Thyroid gland (tissue), 4 donors: ENCODE results near the gene FKBP15. TPM values are rescaled to one million over a fixed set of nuclear protein-coding genes. Genes with fewer than 3 reads are reported as not detected.
"Not testable (repeated sequence)": the region's sequence is repeated elsewhere in the genome, so short reads cannot be mapped to it uniquely, and the experiment has no call there.

ENCODE experiments used
- DNase-seq, 2 donors: peaks; one replicate each; pipeline ENCODE4 v3.0.0-alpha.2; 2019
- H3K27ac ChIP-seq, 3 donors: fragments of 200-600 bp; sonication (generic); 1 replicate in 2 of 3; 2 replicates in 1 of 3; pipeline ENCODE4 v1.5.1; 2016 to 2019; ENCODE audit warnings: mild to moderate bottlenecking in 1 of 3, moderate library complexity in 1 of 3
- H3K27me3 ChIP-seq: fragments of 200-600 bp; sonication (generic); one replicate; pipeline ENCODE4 v1.5.1; 2019
- H3K36me3 ChIP-seq, 2 donors: fragments of 200-600 bp; sonication (generic); one replicate each; pipeline ENCODE4 v1.5.1; 2016 to 2019
- H3K4me1 ChIP-seq, 2 donors: fragments of 200-600 bp; sonication (generic); one replicate each; pipeline ENCODE4 v1.5.1; 2017 to 2019
- H3K4me3 ChIP-seq, 3 donors: fragments of 200-600 bp; sonication (generic); replicated peaks in 1 of 3; 1 replicate in 2 of 3; 2 replicates in 1 of 3; pipeline ENCODE4 v1.5.1; 2016; ENCODE audit warnings: mild to moderate bottlenecking in 1 of 3
- H3K9me3 ChIP-seq: fragments of 200-600 bp; sonication (generic); one replicate; pipeline ENCODE4 v1.5.1; 2017
- CTCF ChIP-seq, 6 experiments: fragments of 200-600 bp in 3 of 6; fragments of 450-650 bp in 3 of 6; sonication (generic) in 3 of 6; IDR thresholded peaks; one replicate each; pipeline ENCODE4 v1.5.1; 2016 to 2019; ENCODE audit warnings: antibody characterized with exemption in 6 of 6, mild to moderate bottlenecking in 2 of 6, inconsistent platforms in 1 of 6, moderate library complexity in 1 of 6
- POLR2A ChIP-seq, 2 donors: fragments of 450-650 bp; IDR thresholded peaks; one replicate each; pipeline ENCODE4 v1.6.1; 2017; ENCODE audit warnings: antibody characterized with exemption in 2 of 2, mild to moderate bottlenecking in 2 of 2, moderate library complexity in 1 of 2
- WGBS, 2 donors: methylation state at CpG; one replicate each; pipeline ENCODE4 v1.1.5; 2017; 5-methylcytosine and 5-hydroxymethylcytosine counted together
- intact Hi-C: fragments of 100-400 bp; cut with DNase I; formaldehyde crosslinking; loops from one replicate; pipeline ENCODE4 v1.15.1; 2023
- total RNA-seq, 4 donors: library from RNA; depleted of rRNA; stranded (reverse); fragments of >200 nt; gene quantifications; one replicate each; pipeline ENCODE4 v1.2.3, GENCODE V29; 2016

The FKBP15 gene
- total RNA-seq, 4 donors from 2014 or later = 25.0 to 30.6 (median 29.1) TPM

GRCh38 chr9:113254991-113255390 is 33.9 kb upstream of the FKBP15 start:
- peaks cover 4 to 5% of the 10 kb centered on the region in 2 donors for H3K36me3 ChIP-seq
- intact Hi-C loops = no loop called here
- H3K4me3 ChIP-seq = no peak overlapping the region
- H3K27ac ChIP-seq = no peak overlapping the region
- H3K27me3 ChIP-seq = no peaks in the 10 kb centered on the region
- no peaks in the 10 kb centered on the region for H3K4me1 ChIP-seq
- no peak for DNase-seq
- WGBS, 2 donors = 94 to 97% methylated on average over 1 of the region's 1 CpG
- no peaks in the 10 kb centered on the region for H3K9me3 ChIP-seq
- no peak for TF ChIP-seq CTCF (IDR thresholded peaks at IDR 0.05)
- no peak for TF ChIP-seq POLR2A (IDR thresholded peaks at IDR 0.05)

GRCh38 chr9:113250807-113251206 is 29.7 kb upstream of the FKBP15 start:
- DNase-seq = no peak
- no peaks in the 10 kb centered on the region for H3K4me1 ChIP-seq
- WGBS, 2 donors = 91 to 93% methylated on average over 2 of the region's 2 CpGs

GRCh38 chr9:113249661-113250060 is 28.6 kb upstream of the FKBP15 start:
- DNase-seq, H3K27ac ChIP-seq, H3K9me3 ChIP-seq, H3K4me1 ChIP-seq, H3K4me3 ChIP-seq, intact Hi-C loops, H3K36me3 ChIP-seq, H3K27me3 ChIP-seq: not testable (repeated sequence)
- WGBS, 2 donors = 98 to 100% methylated on average over 2 of the region's 2 CpGs

More at GRCh38 chr9:113250807-113251206, 29.7 kb upstream of the FKBP15 start:
- H3K9me3 ChIP-seq = no peaks in the 10 kb centered on the region
- TF ChIP-seq POLR2A (IDR thresholded peaks at IDR 0.05) (no peak), CTCF (IDR thresholded peaks at IDR 0.05) (no peak)
- intact Hi-C loops = no loop called here
- no peaks in the 10 kb centered on the region for H3K36me3 ChIP-seq
- H3K27ac ChIP-seq = no peak overlapping the region
- no peak overlapping the region for H3K4me3 ChIP-seq
- H3K27me3 ChIP-seq = no peaks in the 10 kb centered on the region

GRCh38 chr9:113247640-113248039 is 26.6 kb upstream of the FKBP15 start:
- intact Hi-C loops = no loop called here
- no peak for DNase-seq

GRCh38 chr9:113246928-113247327 is 25.9 kb upstream of the FKBP15 start:
- H3K4me1 ChIP-seq = no peaks in the 10 kb centered on the region
- no peak overlapping the region for H3K4me3 ChIP-seq
- DNase-seq = no peak
- WGBS, 2 donors = 89 to 92% methylated on average over 6 of the region's 6 CpGs
- H3K27me3 ChIP-seq = no peaks in the 10 kb centered on the region
- TF ChIP-seq POLR2A (IDR thresholded peaks at IDR 0.05) = no peak
- no peak for TF ChIP-seq CTCF (IDR thresholded peaks at IDR 0.05)
- no peaks in the 10 kb centered on the region for H3K9me3 ChIP-seq
- intact Hi-C loops = no loop called here
- no peak overlapping the region for H3K27ac ChIP-seq
- no peaks in the 10 kb centered on the region for H3K36me3 ChIP-seq

More at GRCh38 chr9:113247640-113248039, 26.6 kb upstream of the FKBP15 start:
- Histone ChIP-seq H3K27ac (no peak overlapping the region), H3K9me3 (no peaks in the 10 kb centered on the region), H3K27me3 (no peaks in the 10 kb centered on the region), H3K4me3 (no peak overlapping the region), H3K4me1 (no peaks in the 10 kb centered on the region), H3K36me3 (no peaks in the 10 kb centered on the region)
- TF ChIP-seq CTCF (IDR thresholded peaks at IDR 0.05) (no peak), POLR2A (IDR thresholded peaks at IDR 0.05) (no peak)

GRCh38 chr9:113245894-113246293 is 24.8 kb upstream of the FKBP15 start:
- Histone ChIP-seq H3K27ac (no peak overlapping the region), H3K36me3 (no peaks in the 10 kb centered on the region), H3K27me3 (no peaks in the 10 kb centered on the region), H3K4me1 (no peaks in the 10 kb centered on the region), H3K4me3 (no peak overlapping the region), H3K9me3 (no peaks in the 10 kb centered on the region)
- 92 to 93% methylated on average over 4 of the region's 4 CpGs for WGBS, 2 donors
- intact Hi-C loops = no loop called here
- DNase-seq = no peak
- TF ChIP-seq POLR2A (IDR thresholded peaks at IDR 0.05) = no peak
- TF ChIP-seq CTCF (IDR thresholded peaks at IDR 0.05) = no peak
